WERI-Rb-1 (cell line): ENCODE results near the gene CACUL1.

Experiments used
- DNase-seq: peaks from one replicate; pipeline ENCODE4 v3.0.0-alpha.2; 2020
- H3K27ac ChIP-seq: fragments of 250-450 bp; sonication (Bioruptor Pico); 2 replicates; pipeline ENCODE4 v1.5.1; 2020; ENCODE audit warnings: mild to moderate bottlenecking, moderate library complexity
- H3K27me3 ChIP-seq: fragments of 250-450 bp; sonication (Bioruptor Pico); 2 replicates; pipeline ENCODE4 v1.5.1; 2021; ENCODE audit warnings: mild to moderate bottlenecking, low read depth, moderate library complexity; ENCODE audit not compliant: insufficient read depth, severe bottlenecking
- H3K36me3 ChIP-seq: fragments of 250-450 bp; sonication (Bioruptor Pico); 2 replicates; pipeline ENCODE4 v1.5.1; 2020; ENCODE audit warnings: mild to moderate bottlenecking, moderate library complexity
- H3K4me3 ChIP-seq: 2 replicates; pipeline ENCODE4 v1.5.1; 2011; ENCODE audit warnings: low read depth, mild to moderate bottlenecking, control low read depth, low read length
- H3K9me3 ChIP-seq: fragments of 250-450 bp; sonication (Bioruptor Pico); 2 replicates; pipeline ENCODE4 v1.5.1; 2021; ENCODE audit warnings: mild to moderate bottlenecking, moderate library complexity; ENCODE audit not compliant: severe bottlenecking
- TF ChIP-seq, protein P1 (sequence below): IDR thresholded peaks from 2 replicates; pipeline ENCODE4 v1.5.1; 2011; ENCODE audit warnings: low read depth, mild to moderate bottlenecking, control low read depth, inconsistent platforms, low read length

Gene CACUL1

GRCh38 chr10:118767297-118768040, 12.7 kb upstream of the CACUL1 start:
- no peak overlapping the region for H3K4me3 ChIP-seq
- H3K27ac ChIP-seq = no peak overlapping the region
- peaks cover 13% of the 10 kb centered on the region for H3K9me3 ChIP-seq
- TF ChIP-seq, protein P1, sequence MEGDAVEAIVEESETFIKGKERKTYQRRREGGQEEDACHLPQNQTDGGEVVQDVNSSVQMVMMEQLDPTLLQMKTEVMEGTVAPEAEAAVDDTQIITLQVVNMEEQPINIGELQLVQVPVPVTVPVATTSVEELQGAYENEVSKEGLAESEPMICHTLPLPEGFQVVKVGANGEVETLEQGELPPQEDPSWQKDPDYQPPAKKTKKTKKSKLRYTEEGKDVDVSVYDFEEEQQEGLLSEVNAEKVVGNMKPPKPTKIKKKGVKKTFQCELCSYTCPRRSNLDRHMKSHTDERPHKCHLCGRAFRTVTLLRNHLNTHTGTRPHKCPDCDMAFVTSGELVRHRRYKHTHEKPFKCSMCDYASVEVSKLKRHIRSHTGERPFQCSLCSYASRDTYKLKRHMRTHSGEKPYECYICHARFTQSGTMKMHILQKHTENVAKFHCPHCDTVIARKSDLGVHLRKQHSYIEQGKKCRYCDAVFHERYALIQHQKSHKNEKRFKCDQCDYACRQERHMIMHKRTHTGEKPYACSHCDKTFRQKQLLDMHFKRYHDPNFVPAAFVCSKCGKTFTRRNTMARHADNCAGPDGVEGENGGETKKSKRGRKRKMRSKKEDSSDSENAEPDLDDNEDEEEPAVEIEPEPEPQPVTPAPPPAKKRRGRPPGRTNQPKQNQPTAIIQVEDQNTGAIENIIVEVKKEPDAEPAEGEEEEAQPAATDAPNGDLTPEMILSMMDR = no peak
- no peaks in the 10 kb centered on the region for H3K36me3 ChIP-seq
- H3K27me3 ChIP-seq = no peaks in the 10 kb centered on the region
- DNase-seq = no peak

DNA sequence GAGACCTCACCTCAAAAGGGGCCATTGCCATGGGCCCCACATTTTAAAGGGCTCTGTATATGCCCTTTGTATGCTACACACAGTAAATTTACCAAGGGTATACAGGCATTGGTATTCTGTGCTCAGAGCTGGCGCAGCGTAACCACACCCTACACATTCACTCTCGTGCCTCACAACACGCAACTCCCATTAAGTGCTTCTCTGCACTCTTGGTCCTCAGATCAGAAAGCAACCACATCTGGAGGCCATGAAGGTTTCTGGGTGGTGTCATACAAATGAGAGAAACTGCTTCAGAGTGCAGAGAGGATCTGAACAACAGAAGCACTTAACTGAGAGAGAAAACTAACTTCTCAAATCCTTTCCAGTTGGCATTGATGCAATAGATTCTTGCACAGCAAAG, 9.4 kb upstream of the CACUL1 start:
- Histone ChIP-seq H3K9me3 (no peaks in the 10 kb centered on the region), H3K27me3 (no peaks in the 10 kb centered on the region), H3K27ac (no peak overlapping the region), H3K4me3 (no peak overlapping the region), H3K36me3 (no peaks in the 10 kb centered on the region)
- TF ChIP-seq, protein P1 = no peak
- DNase-seq = no peak

DNA sequence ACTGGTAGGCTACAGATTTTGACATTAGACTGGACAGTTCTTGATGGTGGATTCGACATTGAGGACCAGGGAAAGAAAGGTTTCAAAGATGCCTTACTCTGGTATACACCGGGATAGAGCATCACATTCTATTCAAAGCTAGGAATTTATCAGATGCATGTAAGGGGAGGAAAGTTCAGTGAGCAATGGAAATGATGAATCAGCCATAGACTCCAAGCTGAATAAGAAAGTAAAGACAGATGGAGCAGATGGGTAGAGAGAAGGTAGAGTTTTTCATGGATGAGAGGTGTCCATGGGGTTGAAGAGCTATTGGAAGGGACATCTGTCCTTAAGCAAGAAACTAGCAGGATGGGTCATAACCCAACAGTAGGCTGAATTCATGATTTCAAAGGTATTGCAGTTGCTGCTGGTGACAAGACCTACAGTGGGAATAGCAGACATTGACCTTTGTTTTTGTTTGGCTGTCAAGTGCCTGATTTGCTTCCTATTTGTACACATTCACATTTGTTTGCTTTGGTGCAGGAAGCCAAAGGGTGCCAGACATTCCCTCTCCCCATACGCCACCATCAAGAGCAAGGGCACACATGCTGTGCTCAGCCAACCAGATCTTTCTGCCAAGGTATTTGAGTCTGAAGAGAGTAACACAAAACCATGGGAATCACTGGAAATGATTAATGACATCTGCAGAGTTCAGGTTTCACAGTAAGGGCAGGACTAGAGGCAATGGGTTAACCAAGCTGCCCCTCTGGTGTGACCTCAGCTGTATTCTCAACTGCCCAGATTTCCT, 8.6 kb upstream of the CACUL1 start:
- H3K9me3 ChIP-seq = no peaks in the 10 kb centered on the region
- no peak overlapping the region for H3K4me3 ChIP-seq
- H3K27me3 ChIP-seq = no peaks in the 10 kb centered on the region
- TF ChIP-seq, protein P1 = no peak
- H3K27ac ChIP-seq = no peak overlapping the region
- H3K36me3 ChIP-seq = no peaks in the 10 kb centered on the region
- DNase-seq = no peak

DNA sequence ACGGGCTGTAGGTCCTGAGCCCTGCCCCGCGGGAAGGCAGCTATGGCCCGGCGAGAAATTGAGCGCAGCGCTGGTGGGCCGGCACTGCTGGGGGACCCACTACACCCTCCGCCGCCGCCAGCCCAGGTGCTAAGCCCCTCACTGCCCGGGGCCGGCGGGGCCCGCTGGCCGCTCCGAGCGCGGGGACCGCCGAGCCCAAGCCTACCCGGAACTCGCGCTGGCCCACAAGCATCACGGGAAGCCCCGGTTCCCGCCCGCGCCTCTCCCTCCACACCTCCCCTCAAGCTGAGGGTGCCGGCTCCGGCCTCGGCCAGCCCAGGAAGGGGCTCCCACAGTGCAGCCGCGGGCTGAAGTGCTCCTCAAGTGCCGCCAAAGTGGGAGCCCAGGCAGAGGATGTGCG, 5.5 kb upstream of the CACUL1 start:
- no peak for DNase-seq
- Histone ChIP-seq H3K27ac (no peak overlapping the region), H3K9me3 (no peaks in the 10 kb centered on the region), H3K4me3 (no peak overlapping the region), H3K27me3 (no peaks in the 10 kb centered on the region), H3K36me3 (no peaks in the 10 kb centered on the region)
- TF ChIP-seq, protein P1 = no peak

DNA sequence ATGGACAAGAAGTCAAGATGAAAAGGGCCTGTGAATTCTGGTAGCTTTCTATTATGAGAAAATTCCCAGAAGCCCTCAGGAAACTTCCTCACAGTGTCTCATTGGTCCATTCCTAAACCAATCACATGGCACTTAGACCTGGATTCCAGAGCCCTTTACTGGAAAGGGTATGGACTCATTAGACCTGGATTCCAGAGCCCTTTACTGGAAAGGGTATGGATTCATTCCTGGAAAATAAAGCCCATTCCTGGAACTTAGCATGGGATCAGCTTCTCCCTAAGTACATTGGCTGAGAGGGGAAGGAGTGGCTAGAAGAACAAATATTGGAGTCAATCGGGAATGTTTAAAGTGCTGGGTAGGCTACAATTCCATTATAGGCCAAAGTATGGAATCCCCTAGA, 3.7 kb upstream of the CACUL1 start:
- no peak for DNase-seq
- TF ChIP-seq, protein P1 = no peak
- H3K27me3 ChIP-seq = no peaks in the 10 kb centered on the region
- no peak overlapping the region for H3K27ac ChIP-seq
- H3K4me3 ChIP-seq = no peak overlapping the region
- no peaks in the 10 kb centered on the region for H3K9me3 ChIP-seq
- peaks cover 5% of the 10 kb centered on the region for H3K36me3 ChIP-seq
